Activated CD4-positive, alpha-beta T cell treated with anti-CD3 and anti-CD28 coated beads, Interleukin-2, amount 50 U/mL, for 4 hours (primary cell): ENCODE results near the gene OR2T1.
"Not testable (repeated sequence)": the region's sequence is repeated elsewhere in the genome, so short reads cannot be mapped to it uniquely, and the experiment has no call there.

Source experiments
- DNase-seq, 2 experiments: peaks; one replicate each; pipeline ENCODE4 v3.0.0-alpha.2; 2020

The OR2T1 gene

GRCh38 chr1:248436303-248436702, 33.5 kb downstream of the OR2T1 start:
- not testable (repeated sequence) for DNase-seq

GRCh38 chr1:248438668-248439067, 35.8 kb downstream of the OR2T1 start:
- DNase-seq, result not testable (repeated sequence)

GRCh38 chr1:248439283-248439682, 36.4 kb downstream of the OR2T1 start:
- DNase-seq, result not testable (repeated sequence)

- DNase-seq, result not testable (repeated sequence)
Observed at GRCh38 chr1:248442500-248443277, 39.8 kb downstream of the OR2T1 start.

- not testable (repeated sequence) for DNase-seq
Observed at GRCh38 chr1:248444603-248445002, 41.8 kb downstream of the OR2T1 start.

GRCh38 chr1:248445399-248445798, 42.6 kb downstream of the OR2T1 start, which contains the start of gene OR2T2:
Gene OR2T2 (plus strand): TSS chr1:248445637. CDS start chr1:248452798, 7,161 bp downstream.
- not testable (repeated sequence) for DNase-seq

- not testable (repeated sequence) for DNase-seq
Observed at GRCh38 chr1:248448409-248449074, 45.7 kb downstream of the OR2T1 start.

- DNase-seq, result not testable (repeated sequence)
Observed at GRCh38 chr1:248449821-248450465, 47.1 kb downstream of the OR2T1 start.

- DNase-seq, result not testable (repeated sequence)
Observed at GRCh38 chr1:248450466-248451145, 47.8 kb downstream of the OR2T1 start.

GRCh38 chr1:248453619-248454018, 50.8 kb downstream of the OR2T1 start:
- DNase-seq, result not testable (repeated sequence)

- DNase-seq, result not testable (repeated sequence)
Observed at GRCh38 chr1:248455045-248455444, 52.2 kb downstream of the OR2T1 start.

- not testable (repeated sequence) for DNase-seq
Observed at GRCh38 chr1:248456635-248457034, 53.8 kb downstream of the OR2T1 start.
